Stimulated activated CD8-positive, alpha-beta memory T cell treated with anti-CD3 and anti-CD28 coated beads, Interleukin-12 subunit alpha, Interleukin-12 subunit beta, amount 100 ng/mL, for 24 hours (primary cell): Measurements from ENCODE around the gene GNB1L.
"Not testable (repeated sequence)": the region's sequence is repeated elsewhere in the genome, so short reads cannot be mapped to it uniquely, and the experiment has no call there.

Source experiments
- DNase-seq: peaks from one replicate; pipeline ENCODE4 v3.0.0-alpha.2; 2020; ENCODE audit errors: extremely low read depth

The GNB1L gene

DNA sequence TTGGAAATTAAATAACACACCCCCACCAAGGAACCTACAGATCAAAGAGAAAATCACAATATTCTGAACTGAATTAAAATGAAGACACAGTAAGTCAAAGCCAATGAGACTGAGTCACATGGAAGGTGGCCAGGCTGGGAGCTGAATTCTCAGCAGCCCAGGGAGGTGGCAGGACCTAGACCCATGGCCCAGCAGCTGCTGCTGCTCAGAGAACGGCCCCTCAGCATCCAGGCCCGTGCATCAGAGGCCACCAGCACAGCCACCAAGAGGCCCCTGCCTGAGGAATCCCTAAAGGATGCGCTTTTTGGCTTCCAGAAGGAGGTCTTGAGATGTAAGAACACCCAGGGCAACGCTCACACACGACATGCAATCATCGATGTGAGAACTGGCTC, 59.1 kb downstream of the GNB1L start:
- DNase-seq, result no peak

DNA sequence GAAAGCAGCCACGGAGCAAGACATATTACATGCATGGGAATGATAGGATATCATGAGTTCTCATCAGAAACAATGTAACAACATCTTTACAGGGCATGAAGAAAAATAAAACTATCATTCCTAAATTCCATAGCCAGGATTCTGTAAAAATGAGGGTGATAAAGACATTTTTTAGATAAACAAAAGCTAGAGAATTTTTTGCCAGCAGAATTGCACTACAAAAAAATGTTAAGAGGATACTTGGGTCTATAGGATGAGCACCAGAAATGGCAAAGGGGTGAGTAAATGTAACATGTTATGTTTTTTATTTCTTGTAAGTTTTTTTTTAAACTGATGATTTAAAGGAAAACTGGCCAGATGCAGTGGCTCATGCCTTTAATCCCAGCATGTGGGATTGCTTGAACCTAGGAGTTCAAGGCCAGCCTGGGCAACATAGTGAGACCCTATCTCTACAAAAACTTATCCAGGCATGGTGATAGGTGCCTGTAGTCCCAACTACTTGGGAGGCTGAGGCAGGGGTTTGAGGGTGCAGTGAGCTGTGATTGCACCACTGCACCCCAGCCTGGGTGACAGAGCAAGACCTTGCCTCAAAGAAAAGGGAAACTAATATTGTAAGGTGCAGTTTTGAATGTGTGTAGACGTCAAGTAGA, 60.9 kb downstream of the GNB1L start:
- no peak for DNase-seq

DNA sequence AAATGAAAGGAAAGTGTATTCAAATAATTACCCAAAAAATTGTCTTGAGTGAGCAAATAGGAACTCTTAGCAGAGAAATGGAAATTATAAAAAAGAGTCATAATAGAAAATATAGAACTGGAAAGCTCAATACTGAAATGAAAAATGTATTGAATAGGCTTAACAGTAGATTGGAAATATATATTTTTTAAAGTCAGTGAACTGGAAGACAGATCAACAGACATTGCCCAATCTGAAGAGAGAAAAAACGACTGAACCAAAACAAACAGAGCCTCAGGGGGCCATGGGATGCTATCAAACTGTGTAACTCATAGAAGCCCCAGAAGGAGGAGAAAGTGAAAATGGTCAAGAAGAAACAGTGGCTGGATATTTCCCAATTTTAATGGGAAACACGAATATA, 61.5 kb downstream of the GNB1L start:
- DNase-seq, result no peak

DNA sequence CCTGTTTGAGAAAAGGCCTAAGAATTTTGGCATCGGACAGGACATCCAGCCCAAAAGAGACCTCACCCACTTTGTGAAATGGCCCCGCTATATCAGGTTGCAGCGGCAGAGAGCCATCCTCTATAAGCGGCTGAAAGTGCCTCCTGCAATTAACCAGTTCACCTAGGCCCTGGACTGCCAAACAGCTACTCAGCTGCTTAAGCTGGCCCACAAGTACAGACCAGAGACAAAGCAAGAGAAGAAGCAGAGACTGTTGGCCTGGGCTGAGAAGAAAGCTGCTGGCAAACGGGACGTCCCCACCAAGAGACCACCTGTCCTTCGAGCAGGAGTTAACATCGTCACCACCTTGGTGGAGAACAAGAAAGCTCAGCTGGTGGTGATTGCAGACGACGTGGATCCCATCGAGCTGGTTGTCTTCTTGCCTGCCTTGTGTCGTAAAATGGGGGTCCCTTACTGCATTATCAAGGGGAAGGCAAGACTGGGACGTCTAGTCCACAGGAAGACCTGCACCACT, 62.2 kb downstream of the GNB1L start:
- DNase-seq, result not testable (repeated sequence)

DNA sequence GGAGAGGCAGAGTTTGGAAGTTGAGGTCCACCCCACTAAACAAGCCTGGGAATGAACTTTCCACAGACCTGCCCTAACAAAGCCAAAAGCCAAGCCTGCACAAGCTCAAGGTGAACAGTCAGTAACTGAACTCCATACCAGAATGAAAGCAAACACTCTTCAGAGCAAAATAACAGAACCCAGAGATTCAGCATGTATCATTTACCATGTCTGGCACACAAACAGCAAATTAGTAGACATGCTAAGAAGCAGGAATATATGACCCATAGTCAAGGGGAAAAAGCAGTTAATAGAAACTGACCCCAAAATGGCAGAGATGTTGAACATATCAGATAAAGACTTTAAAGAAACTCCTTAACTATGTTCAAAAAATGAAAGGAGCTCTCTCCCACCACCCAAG, 62.8 kb downstream of the GNB1L start:
- DNase-seq, result no peak

DNA sequence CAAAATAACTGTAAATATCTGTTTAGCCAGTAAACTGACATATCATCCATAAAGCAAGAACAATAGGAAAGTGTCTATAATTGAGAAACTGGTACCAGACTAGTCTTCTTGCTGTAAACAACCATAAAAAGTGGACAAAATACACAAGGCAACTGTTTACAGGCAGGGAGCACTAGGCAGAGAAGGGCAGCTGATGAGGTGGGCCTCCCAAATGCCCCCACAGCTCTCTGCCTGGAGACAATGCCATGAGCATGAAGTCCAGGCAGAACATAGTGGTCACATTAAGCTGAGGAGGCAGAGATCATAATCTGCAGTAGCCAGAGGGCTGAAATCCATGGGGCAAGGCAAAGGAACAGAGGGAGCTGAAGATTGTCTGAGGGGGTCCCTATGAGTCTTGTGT, 63.4 kb downstream of the GNB1L start:
- no peak for DNase-seq

DNA sequence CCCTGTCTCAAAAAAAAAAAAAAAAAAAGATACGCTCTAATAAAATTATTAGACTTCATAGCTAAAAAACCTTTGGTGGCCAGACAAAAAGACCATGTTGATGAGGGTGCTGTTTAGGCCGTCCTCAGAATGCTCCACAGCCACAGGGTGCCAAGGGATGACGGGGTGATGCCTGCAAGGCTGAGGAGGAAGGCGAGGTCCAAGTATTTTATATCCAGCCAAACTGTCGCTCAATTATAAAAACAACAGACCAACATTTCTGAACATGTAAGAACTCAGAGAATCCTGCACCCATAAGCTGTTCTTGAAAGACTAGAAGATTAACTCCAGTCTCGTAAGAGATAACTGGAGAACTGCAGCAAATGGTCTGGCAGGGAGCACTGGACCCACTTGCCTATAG, 64.8 kb downstream of the GNB1L start:
- no peak for DNase-seq

DNA sequence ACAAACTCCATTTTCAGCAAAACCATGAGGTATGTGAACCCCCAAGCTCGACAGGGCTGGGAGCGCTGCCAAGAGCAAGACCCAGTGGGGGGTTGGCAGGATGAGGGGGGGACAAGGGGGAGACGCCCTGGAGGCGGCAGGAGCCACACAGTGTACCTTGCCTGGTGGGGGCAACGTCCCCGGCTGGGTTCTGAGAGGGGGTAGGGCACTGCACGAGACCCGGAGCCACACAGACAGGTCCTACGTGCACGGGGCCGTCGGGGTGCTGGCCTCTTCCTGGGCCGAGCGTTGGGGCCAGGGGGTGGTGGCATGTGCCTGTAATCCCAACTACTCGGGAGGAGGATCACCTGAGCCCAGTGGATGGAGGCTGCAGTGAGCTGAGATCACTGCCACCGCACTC, 65.3 kb downstream of the GNB1L start:
- no peak for DNase-seq

DNA sequence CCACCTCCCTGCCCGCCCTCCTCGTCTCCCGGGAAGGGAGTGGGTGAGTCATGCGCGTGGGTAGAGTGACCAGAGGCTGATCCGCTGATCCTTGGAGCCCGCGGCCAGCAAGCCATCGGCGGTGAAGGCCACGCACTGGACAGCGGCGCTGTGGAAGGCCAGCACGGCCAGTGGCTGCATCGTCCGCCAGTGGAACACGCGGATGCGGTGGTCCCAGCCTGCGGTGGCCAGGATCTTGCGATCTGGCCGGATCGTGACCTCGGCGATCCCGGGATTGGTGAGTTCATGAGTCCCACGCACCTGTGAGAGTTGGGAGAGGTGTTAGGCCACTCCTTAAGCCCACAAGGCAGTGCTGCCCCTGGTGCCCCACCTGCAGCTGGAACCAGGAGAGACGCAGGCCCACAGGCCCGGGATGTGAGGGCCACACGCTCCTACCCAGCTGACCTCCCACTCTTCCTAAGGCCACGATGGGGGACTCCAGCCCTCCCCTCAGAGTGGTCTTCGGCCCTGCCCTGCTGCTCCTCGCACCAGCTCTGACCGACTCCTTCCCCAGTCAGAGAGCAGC, 65.9 kb downstream of the GNB1L start:
- no peak for DNase-seq

DNA sequence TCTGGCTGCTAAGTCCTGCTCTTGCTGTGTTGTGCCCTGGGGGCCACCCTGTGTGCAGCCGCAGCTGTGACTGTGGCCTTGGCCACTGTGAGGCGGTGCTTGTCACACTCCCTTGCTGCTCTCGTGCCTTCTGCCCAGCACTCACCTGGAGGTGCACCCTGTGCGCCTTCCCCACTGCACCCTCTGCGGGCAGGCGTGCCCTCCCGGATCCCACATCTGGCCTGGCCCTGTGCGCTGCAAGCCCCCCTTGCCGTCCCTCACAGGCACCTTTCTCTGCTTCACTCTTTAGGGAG, 66.9 kb downstream of the GNB1L start:
- DNase-seq, result no peak

DNA sequence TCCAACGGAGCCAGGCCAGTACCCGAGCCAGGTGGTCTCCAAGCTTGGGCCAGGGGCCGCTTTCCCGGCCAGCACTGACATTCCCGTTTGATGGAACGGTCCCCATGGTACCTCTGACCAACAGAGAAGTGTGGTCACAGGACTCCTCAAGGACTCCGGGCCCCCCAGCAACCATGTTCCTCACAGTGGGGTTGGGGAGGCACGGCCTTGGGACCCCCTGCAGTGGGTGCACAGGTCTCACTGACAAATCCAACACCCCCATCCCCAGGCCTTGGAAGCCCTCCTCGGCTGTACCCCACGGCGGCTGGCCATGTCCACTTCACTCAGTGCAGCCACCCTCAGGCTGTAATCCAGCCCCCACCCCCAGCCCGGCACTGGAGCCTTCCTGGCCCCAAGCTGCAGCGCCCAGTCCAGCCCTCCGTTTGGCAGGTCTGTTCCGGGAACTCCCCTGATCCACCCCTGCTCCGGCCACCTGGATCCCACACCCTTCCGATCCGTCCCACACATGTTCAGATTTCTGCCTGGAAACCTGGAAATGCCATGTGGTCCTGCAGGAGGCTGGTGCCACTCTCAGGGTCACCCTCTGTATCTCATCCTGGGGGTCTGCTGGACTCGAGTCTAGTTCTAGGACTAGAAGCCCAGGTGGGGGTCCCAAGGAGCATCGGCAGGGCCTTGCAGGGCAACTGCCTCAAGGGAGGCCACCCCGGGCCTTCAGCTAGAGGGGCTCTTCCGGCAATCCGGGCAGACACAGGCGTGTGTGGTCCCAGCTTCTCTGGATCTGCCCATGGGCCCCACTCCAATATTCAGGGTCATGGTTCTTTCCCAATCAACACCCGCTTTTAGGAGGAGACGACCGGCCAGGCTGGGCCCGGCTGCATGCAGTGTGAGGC, 67.5 kb downstream of the GNB1L start:
- no peak for DNase-seq

DNA sequence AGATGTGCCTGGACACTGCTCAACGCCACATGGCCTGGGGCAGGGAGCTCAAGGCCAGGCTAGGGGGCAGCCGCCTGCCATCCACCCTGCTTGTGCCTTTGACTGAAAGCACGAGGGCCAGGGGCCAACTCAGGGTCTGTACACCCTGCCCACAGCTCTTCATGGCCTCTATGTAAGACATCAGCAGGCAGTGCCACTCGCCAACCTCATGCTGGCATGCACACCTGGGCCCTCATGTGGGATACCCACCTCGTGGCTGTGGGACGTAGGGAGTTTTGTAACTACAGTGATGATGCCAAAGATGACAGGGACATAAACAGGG, 68.4 kb downstream of the GNB1L start:
- DNase-seq, result no peak

DNA sequence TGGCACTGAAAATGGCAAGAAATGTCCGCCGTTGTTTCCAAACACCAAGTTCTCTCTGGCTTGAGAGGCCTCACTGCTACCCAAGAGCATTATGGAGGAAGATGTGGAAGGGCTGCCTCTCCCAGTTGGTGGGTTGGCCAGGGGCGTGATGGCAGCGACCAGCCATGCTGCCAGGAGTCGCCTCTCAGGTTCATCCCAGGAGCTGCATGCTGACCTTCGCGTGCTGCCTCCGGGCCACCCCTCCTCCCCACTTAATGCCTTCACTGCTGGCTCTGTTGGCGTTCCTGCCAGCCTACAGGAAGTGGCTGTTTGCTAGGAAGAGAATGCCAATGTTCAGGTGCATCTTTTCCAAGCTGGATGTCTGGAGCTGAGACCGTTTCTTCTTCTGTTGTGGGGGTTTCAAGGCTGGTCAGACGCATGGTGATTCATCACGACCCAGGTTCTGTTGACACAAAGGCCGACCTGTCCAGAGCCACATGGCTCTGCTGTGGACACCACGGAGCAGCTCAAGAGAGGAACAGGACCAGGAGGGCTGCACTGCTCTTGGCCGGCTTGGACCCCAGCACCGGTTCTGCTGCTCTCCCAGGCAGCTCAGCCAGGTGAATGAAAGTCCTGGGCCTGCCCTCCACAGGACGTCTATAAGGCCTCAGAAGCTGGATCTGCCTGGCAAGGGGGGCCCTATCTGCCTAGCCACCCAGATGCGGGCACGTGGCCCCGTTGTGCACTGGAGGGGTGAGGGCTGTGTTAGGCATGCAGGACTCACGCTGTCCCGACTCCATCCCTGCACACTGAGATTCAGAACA, 69.0 kb downstream of the GNB1L start:
- DNase-seq, result no peak

DNA sequence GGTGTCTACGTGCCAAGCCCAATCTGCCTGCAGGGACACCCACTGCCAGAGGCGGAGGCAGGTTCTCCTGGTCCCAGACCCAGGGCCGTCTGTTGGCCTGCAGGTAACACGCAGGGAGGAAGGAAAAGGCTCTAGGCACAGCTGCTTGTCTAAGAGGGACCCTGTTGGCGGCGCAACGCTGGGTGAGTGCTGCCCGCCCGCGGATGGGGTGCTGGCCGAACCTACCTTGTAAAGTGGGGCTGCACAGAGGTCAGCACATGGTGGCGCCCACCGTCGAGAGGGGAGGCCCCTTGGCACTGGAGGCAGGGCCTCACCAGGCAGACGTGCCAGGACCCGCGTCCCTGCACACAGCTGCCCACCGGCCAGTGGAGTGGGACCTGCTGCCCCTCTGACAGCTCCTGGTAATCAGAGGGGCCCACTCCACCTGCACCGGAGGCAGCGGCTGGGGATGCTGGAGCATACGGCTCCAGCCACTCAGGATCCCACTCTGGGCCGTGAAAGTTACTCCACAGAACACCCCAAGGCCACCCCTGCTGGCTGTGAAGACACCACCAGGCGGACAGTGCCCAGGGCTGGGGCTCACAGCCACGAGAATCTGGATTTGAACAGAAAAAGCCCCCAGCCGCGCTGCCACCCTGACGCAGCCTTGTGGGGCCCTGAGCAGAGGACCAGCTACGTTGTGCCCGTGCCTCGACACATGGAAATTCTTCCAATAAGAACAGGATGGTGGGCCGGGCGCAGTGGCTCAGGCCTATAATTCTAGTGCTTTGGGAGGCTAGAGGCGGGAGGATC, 70.1 kb downstream of the GNB1L start:
- no peak for DNase-seq

DNA sequence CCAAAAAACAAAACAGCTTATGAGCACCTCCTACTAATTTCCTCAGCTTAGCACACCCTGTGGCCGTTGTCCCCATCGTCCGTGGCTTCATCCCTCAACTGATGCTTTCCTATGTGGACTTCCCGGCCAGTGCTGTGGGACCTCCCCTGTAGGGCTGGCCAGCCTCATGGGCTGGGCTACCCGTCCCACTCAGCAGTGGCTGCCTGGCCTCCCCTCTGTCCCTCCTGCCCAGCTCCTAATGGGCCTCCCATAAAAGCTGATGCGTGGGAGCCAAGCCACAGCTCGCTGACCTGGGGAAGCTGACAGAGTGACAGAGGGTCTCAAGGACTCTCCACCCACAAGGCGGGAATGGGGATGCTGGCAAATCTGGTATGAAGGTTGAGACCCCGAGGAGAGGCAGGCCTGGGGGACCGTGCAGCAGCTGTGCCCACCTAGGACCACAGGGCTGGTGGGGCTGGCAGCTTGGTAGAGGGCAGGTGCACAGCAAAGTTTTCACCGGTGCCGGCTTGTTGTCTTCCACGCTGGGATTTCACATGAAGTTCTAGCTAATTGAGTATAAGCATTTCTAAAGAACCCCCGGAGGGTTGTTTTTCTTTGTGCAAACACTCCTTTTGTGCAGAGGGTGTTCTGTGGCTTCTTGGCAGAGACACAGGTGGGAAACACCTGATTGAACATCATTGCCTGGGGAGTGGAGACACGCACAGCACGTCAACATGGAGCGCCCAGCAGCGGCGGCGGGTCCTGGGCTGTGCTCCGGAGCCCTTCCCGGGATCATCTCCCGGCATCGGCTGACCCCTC, 70.9 kb downstream of the GNB1L start:
- DNase-seq, result no peak

DNA sequence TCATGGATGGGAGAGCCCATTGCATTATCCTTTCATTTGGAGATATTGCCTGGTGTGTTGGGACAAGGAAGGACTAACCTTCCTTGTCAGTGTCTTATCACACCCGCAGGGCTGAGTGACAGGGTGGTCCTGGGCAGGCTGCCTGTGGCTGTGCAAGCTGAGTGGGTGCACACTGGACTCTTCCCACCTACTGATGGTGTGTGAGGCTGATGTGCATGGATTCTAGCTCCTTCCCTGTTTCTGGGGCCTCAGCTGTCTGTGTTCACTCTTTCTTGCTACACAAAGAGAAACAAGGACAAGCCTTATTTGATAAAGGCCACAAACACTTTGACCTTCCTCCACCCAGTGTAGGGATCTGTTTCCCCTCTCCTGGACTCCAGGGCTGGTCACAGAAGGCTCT, 72.1 kb downstream of the GNB1L start:
- no peak for DNase-seq

DNA sequence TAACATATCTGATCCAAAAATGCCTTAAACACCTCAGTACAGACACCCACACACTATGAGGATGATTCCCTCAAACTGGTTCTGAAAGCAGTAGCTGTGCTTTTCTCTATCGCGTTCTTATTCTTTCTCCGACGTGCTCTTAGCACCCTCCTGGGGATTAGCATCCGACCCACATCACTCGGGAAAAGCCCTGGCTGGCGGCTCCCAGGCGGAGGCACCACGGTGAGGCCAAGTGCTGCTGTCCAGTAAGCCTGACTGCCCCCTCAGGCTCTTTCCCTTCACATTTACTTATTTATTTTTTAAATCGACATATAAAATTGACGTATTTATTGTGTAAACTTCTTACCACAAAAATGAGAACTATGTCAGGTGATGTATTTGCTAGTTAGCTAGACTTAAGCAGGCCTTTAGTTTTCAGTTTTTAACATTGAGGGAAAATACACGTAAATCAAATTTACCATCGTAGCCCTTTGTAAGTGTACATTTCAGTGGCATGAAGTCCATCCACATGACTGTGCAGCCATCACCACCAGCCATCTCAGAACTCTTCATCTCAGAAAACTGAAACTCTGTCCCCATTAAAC, 74.9 kb downstream of the GNB1L start:
- no peak for DNase-seq

DNA sequence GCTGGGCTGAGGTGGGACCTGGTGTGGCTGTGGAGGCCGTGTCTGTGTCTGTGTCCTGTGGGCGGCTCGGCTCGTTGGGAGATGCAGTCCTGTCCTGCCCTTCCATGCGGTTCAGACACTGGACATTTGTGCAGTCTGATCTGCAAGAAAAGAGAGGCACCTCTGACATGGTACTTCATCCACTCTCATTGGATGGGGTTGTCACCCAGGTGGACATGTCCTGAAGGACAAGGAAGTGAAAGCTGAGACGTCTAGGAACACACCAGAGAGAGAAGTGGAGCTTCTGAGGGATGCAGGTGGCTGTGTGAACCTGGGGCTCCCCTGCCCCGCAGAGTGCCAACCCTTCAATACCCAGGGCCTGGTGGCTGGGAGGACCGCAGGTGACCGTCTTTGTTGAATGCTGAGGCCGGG, 75.7 kb downstream of the GNB1L start:
- DNase-seq, result no peak

DNA sequence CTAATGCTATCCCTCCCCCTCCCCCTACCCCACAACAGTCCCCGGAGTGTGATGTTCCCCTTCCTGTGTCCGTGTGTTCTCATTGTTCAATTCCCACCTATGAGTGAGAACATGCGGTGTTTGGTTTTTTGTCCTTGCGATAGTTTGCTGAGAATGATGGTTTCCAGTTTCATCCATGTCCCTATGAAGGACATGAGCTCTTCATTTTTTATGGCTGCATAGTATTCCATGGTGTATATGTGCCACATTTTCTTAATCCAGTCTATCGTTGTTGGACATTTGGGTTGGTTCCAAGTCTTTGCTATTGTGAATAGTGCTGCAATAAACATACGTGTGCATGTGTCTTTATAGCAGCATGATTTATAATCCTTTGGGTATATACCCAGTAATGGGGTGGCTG, 77.5 kb downstream of the GNB1L start:
- not testable (repeated sequence) for DNase-seq

DNA sequence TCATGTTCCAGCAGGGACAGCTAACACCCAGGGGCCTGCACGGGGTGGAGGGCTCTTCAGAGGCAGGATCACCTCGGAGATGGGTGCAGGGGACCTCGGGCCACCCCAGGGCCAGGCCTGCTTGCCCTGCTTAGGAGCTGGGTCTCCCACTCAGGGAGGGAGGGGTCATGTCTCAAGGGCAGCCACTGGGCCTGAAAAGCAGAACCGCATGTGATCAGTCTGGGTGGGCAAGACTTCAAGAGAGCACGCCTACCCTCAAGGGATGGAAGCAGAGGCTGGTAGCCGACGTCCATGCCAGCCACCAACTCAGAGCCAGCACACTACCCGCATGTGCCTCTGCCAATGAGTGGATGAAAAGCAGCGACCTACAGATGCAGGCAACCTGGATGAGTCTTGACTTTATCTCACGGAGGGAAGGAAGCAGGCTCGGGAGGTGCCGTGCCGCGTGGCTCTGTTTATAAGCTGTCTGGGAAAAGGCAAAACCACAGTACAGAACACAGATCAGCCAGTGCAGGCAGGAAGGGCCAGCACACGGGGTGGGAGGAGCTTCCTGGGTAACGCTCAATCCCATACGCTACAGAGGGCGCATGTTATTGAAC, 78.1 kb downstream of the GNB1L start:
- no peak for DNase-seq
